Right lobe of liver (tissue), 6 donors: ENCODE results near the gene ASIC2. TPM values are rescaled to one million over a fixed set of nuclear protein-coding genes. Genes with fewer than 3 reads are reported as not detected.

Experiments
- ATAC-seq, 4 donors: fragments of 200-7000 bp; cut with Tn5 transposase; one replicate each; pipeline ENCODE4 v1.9.1; 2020; ENCODE audit warnings: mild to moderate bottlenecking in 4 of 4, moderate library complexity in 4 of 4
- DNase-seq, 3 donors: peaks; one replicate each; pipeline ENCODE4 v3.0.0-alpha.2; 2020
- H3K27ac ChIP-seq, 3 donors: fragments of 200-600 bp; one replicate each; pipeline ENCODE4 v1.8.0; 2022
- H3K27me3 ChIP-seq, 2 donors: fragments of 200-600 bp; one replicate each; pipeline ENCODE4 v1.8.0; 2022
- H3K36me3 ChIP-seq, 4 donors: fragments of 200-600 bp; sonication (generic) in 1 of 4; one replicate each; pipeline versions ENCODE4 v1.5.1 to v1.8.0; 2017 to 2022; ENCODE audit warnings: control low read depth in 1 of 4
- H3K4me1 ChIP-seq, 4 donors: fragments of 200-600 bp; sonication (generic) in 1 of 4; one replicate each; pipeline versions ENCODE4 v1.5.1 to v1.8.0; 2017 to 2022; ENCODE audit warnings: control low read depth in 1 of 4
- H3K4me3 ChIP-seq, 3 donors: fragments of 200-600 bp; one replicate each; pipeline ENCODE4 v1.8.0; 2022
- H3K9me3 ChIP-seq, 4 donors: fragments of 200-600 bp; sonication (generic) in 1 of 4; one replicate each; pipeline versions ENCODE4 v1.5.1 to v1.8.0; 2017 to 2022; ENCODE audit warnings: control low read depth in 1 of 4
- CTCF ChIP-seq, 4 donors: fragments of 200-600 bp in 3 of 4; fragments of 450-650 bp in 1 of 4; IDR thresholded peaks; one replicate each; pipeline versions ENCODE4 v1.5.1 to v1.8.0; 2016 to 2022; ENCODE audit warnings: antibody characterized with exemption in 4 of 4, mild to moderate bottlenecking in 2 of 4
- POLR2A ChIP-seq: fragments of 450-650 bp; IDR thresholded peaks from one replicate; pipeline ENCODE4 v1.6.1; 2017; ENCODE audit warnings: antibody characterized with exemption, mild to moderate bottlenecking
- WGBS: methylation state at CpG from one replicate; pipeline ENCODE4 v1.1.6; 2018; ENCODE audit warnings: low coverage, low lambda C conversion rate; ENCODE audit not compliant: insufficient coverage; ENCODE audit errors: missing lambda C conversion rate; 5-methylcytosine and 5-hydroxymethylcytosine counted together
- intact Hi-C, 2 donors: fragments of 100-400 bp; cut with DNase I; formaldehyde crosslinking; loops; one replicate each; pipeline versions ENCODE4 v1.11.2 to v1.14.1; 2022
- total RNA-seq, 6 experiments: library from RNA; depleted of rRNA in 2 of 6; stranded (reverse); fragments of >200 nt in 2 of 6; fragmentation: NEBNext Ultra II Directional in 3 of 6; extraction: Animal tissue kit (Norgen Biotek cat#: 25700) in 3 of 6; gene quantifications; one replicate each; pipeline versions ENCODE4 v1.1.0 to v1.2.4, GENCODE V29; 2016 to 2023
- donor health status: DM: no; HTN: yes; CAD: no.
- donor health status: DM: no; HTN: no; CAD: no.
- donor health status: DM: no; HTN: no; CAD: no.
- donor health status: DM: no; HTN: yes; CAD: no.
- donor health status: DM: no; HTN: yes; CAD: no.

Gene ASIC2
- total RNA-seq, 6 experiments from 2014 or later = 0.11 to 0.31 (median 0.12) TPM; not detected in 3

GRCh38 chr17:33196883-33197282 lies 96.2 kb downstream of the ASIC2 start:
- no peaks in the 10 kb centered on the region for H3K9me3 ChIP-seq
- no peak for ATAC-seq
- WGBS = 51% methylated on average over 2 of the region's 2 CpGs
- H3K4me3 ChIP-seq = no peak overlapping the region
- no peak overlapping the region for H3K27ac ChIP-seq
- no peaks in the 10 kb centered on the region for H3K4me1 ChIP-seq
- no peak for DNase-seq
- no peaks in the 10 kb centered on the region for H3K27me3 ChIP-seq
- intact Hi-C loops = no loop called here
- H3K36me3 ChIP-seq = no peaks in the 10 kb centered on the region
- TF ChIP-seq POLR2A = no peak
- no peak for TF ChIP-seq CTCF (IDR thresholded peaks at IDR 0.05)

- DNase-seq (no peak), ATAC-seq (no peak)
- intact Hi-C loops = no loop called here
- Histone ChIP-seq H3K4me1 (no peaks in the 10 kb centered on the region), H3K27ac (no peak overlapping the region), H3K9me3 (no peaks in the 10 kb centered on the region), H3K4me3 (no peak overlapping the region), H3K36me3 (no peaks in the 10 kb centered on the region), H3K27me3 (no peaks in the 10 kb centered on the region)
- no peak for TF ChIP-seq POLR2A
- no peak for TF ChIP-seq CTCF (IDR thresholded peaks at IDR 0.05)
- WGBS = 30% methylated on average over 8 of the region's 9 CpGs
Observed at GRCh38 chr17:33192951-33193911, 99.9 kb downstream of the ASIC2 start.

GRCh38 chr17:33183487-33184026 lies 109.5 kb downstream of the ASIC2 start:
- Histone ChIP-seq H3K27ac (no peak overlapping the region), H3K36me3 (no peaks in the 10 kb centered on the region), H3K4me1 (no peaks in the 10 kb centered on the region), H3K27me3 (no peaks in the 10 kb centered on the region), H3K4me3 (no peak overlapping the region), H3K9me3 (no peaks in the 10 kb centered on the region)
- DNase-seq (no peak), ATAC-seq (no peak)
- intact Hi-C loops = no loop called here
- WGBS = 47% methylated on average over 4 of the region's 4 CpGs
- no peak for TF ChIP-seq POLR2A
- no peak for TF ChIP-seq CTCF (IDR thresholded peaks at IDR 0.05)

- H3K27ac ChIP-seq = no peak overlapping the region
- no peak overlapping the region for H3K4me3 ChIP-seq
- H3K4me1 ChIP-seq = no peaks in the 10 kb centered on the region
- WGBS = 29% methylated on average over 4 of the region's 4 CpGs
- no peak for TF ChIP-seq CTCF (IDR thresholded peaks at IDR 0.05)
- no peak for ATAC-seq
- intact Hi-C loops = no loop called here
- DNase-seq = no peak
- H3K27me3 ChIP-seq = no peaks in the 10 kb centered on the region
- no peaks in the 10 kb centered on the region for H3K36me3 ChIP-seq
- H3K9me3 ChIP-seq = no peaks in the 10 kb centered on the region
Observed at GRCh38 chr17:33179151-33179550, 113.9 kb downstream of the ASIC2 start.
